Left cardiac atrium (tissue), 4 donors: ENCODE data around the gene B4GALT1. TPM values are rescaled to one million over a fixed set of nuclear protein-coding genes. Genes with fewer than 3 reads are reported as not detected.

Experiments
- ATAC-seq, 2 donors: fragments of 200-7000 bp; cut with Tn5 transposase; one replicate each; pipeline ENCODE4 v1.9.1; 2020; ENCODE audit warnings: mild to moderate bottlenecking in 2 of 2, moderate library complexity in 2 of 2
- DNase-seq: peaks from one replicate; pipeline ENCODE4 v3.0.0-alpha.2; 2020
- intact Hi-C, 2 donors: fragments of 100-400 bp; cut with DNase I; formaldehyde crosslinking; loops; one replicate each; pipeline versions ENCODE4 v1.14.1 to v1.15.1; 2022 to 2023
- total RNA-seq, 2 donors: library from RNA; stranded (reverse); fragmentation: NEBNext Ultra II Directional; extraction: Animal tissue kit (Norgen Biotek cat#: 25700); gene quantifications; one replicate each; pipeline ENCODE4 v1.2.1, GENCODE V29; 2021
- donor health status: DM: no; HTN: yes; CAD: no.
- donor health status: DM: no; HTN: yes; CAD: no; lungs with severe emphysema.
- donor health status: DM: yes; HTN: yes; CAD: no.
- donor health status: Dilated cardiomyopathy.

The B4GALT1 gene
- total RNA-seq, 2 donors from 2014 or later, result 49.5 to 107 TPM

DNA sequence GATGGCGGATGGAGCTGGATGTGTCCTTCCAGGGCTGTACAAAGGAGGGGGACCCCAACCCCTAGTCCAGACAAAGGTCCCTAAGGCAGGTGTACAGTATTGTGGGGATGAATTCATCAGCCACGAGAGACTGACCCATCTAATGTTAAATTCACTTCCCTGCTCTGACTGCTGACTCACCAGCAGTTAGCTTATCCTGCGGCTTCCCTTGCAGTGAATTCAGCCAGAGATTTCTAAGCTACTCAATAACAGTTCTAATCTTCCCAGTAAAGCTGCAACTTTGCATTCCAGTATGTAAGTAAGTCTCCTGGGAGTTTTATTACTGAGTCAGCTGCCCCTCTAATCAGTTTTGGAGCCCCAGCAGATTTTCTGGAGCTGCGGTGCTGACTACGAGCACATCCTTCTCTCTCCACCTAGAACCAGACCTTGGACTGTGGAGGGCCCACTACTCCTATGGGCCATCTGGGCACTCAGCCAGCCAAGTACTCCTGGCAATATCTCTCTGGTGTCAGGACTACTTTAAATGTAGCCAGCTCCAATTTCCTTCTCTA, 16.1 kb downstream of the B4GALT1 start:
- DNase-seq (peak; percentile 74), ATAC-seq (peak; percentile 82 to 85)
- intact Hi-C loops, result no loop called here

DNA sequence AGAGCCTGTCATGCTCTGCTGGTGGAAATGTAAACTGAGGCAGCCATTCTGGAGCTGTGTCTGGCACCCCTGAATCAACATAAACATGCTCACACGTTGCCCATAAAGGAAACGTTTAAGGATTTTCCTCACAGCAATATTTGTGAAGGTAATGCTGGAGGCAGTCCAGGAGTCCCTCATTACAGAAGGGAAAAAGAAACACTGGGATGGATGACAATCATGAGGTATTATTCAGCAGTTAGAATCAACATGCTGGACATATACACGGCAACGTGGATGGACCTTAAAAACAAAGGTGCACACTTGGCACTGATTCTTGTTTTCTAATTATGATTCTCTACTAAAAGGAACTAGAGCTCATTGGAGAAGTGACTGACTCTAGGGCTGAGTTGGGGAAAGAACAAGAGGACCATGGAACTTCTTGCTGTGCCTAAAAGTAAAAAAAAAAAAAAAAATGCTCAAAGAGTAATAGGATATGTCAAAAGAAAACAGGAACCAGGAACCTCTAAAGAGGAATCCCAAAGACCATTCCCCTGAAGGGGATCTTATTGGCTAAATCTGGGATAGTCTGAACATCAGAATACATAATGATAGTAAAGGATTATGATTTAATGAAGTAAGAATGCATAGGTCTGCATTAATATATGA, 18.6 kb downstream of the B4GALT1 start:
- DNase-seq (no peak), ATAC-seq (no peak)
- intact Hi-C loops, result no loop called here

- DNase-seq (no peak), ATAC-seq (no peak)
- intact Hi-C loops, result no loop called here
Measured at GRCh38 chr9:33147416-33148169, 19.5 kb downstream of the B4GALT1 start.

DNA sequence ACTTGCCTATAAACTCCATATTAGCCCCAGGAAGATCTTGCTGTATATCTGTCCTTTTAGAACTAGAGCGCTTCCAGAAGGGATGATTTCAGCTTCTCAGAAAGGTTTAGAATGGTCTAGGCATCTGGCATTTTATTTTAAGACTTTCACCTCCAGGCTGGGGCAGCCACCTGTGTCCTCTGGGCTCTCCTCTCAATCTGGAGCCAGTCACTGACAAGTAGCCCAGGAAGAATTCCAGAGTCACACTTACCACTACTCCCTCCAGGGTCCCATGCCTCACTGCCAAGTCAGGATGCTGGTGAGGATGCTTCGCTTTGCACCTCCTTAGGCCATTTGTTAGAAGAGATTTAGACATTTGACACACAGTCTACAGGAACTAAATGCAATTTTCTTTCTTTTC, 20.8 kb downstream of the B4GALT1 start:
- DNase-seq, result peak; percentile 5
- intact Hi-C loops, result no loop called here

DNA sequence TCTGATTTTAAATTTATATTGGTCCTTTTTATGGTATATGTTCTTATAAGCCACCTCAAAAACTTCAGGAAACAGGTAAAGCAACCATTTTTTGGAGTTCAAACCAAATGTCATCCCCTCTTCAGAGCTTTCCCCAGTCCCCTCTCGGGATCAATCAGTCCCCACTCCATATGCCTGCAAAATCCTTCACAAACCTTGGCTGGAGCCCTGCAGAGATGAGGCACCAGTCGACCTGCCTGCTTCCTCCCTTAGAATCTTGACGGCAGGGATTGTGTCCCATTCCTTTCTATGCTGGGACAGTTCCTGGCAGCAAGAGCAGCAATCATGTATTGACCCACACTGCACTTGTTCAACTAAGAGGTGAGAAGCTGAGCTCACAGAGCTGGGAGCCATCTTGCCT, 22.6 kb downstream of the B4GALT1 start:
- ATAC-seq, result no peak
- DNase-seq, result no peak
- intact Hi-C loops, result no loop called here

More for the DNA sequence above, 20.8 kb downstream of the B4GALT1 start:
- no peak for ATAC-seq

DNA sequence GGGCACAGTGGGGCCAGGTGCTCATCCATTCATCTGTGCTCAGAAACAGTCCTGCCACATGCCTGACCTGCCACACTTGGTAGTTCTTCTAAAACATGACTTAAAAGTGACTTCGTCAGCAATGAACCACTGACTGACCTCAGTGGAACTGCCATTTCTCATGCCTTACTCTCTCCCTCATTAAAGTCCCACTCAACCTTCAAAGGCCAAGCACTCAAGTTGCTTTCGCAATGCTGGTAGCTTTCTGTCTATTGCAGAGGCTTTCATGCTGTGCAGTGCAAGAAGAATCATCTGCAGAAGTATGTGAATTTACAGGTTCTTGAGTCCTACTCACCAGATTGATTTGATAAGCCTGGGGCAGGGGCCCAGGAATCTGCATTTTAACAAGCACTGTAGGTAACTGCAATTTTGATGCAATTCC, 23.9 kb downstream of the B4GALT1 start:
- ATAC-seq, result no peak
- intact Hi-C loops, result no loop called here
- no peak for DNase-seq

GRCh38 chr9:33142535-33142934, 24.6 kb downstream of the B4GALT1 start:
- DNase-seq (no peak), ATAC-seq (no peak)
- intact Hi-C loops, result no loop called here

DNA sequence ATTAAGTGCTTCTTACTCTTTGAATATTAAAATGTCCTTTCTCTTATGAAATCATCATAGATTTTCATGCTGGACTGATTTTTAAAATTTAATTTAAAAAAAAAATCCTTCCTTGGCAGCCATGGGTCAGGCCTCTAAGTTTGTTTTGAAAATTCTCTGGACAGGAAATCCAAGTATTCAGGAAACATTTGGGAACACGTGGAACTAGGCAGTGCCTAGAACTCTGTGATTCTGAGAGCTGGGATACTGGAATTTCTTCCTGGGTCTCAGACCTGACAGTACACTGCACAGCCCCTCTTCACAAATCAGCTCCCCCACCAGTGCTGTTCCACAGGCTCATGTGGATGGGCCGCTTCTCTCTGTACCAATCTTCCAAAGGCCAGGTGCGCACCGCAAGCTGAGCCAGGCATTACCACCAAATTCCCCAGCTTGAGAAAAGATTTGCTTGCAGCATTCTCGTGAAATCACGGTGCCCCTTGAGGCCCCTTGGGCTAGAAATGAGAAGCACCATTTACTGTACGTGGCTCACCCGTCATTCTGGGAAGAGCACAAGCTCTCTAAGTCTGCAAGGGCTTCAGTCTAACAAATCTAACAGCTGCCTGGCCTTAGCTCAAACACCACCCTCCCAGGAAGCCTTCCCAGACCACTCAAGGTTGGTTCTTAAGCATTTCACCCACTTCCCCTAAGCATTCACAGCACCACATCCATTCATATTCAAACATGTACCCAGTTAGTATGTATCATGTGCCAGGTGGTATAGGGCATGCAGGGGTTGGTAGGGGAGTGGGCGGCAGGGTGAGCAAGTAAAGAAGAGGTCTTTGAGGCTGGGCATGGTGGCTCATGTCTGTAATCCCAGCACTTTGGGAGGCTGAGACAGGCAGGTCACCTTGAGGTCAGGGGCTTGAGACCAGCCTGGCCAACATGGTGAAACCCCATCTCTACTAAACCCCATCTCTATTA, 26.5 kb downstream of the B4GALT1 start:
- intact Hi-C loops, result no loop called here
- ATAC-seq, result no peak

GRCh38 chr9:33139421-33140228, 27.5 kb downstream of the B4GALT1 start:
- peak; percentile 82 for DNase-seq
- intact Hi-C loops, result no loop called here
- peak; percentile 73 to 86 for ATAC-seq

More for the DNA sequence above, 26.5 kb downstream of the B4GALT1 start:
- DNase-seq, result no peak

- no peak for ATAC-seq
- intact Hi-C loops, result no loop called here
- no peak for DNase-seq
Measured at GRCh38 chr9:33138768-33139167, 28.4 kb downstream of the B4GALT1 start.

GRCh38 chr9:33137781-33138264, 29.3 kb downstream of the B4GALT1 start:
- ATAC-seq, result no peak
- no peak for DNase-seq
- intact Hi-C loops, result no loop called here

- DNase-seq, result no peak
- intact Hi-C loops, result no loop called here
- ATAC-seq, result no peak
Measured at GRCh38 chr9:33136721-33137670, 30.1 kb downstream of the B4GALT1 start.

DNA sequence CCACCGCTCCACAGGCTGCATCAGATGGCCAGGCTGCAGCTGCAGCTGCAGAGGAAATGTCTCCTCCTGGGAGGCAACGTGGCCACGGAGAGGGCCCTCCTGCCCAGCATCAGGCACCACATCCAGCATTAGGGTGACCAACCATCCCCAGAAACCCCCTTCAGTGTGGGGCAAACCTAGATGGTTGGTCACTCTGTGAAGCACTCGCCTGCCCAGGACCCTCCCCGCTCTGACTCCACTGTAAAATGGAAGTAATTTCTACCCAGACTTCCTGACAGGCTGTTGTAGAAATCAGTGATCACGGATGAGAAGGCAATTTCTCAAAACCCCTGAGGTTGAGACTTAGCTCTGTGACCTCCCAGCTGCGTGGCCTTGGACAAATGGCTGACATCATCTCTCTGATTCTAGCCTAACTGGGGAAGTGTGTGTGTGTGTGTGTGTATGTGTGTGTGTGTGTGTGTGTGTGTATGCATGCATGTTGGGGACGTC, 31.6 kb downstream of the B4GALT1 start:
- peak in 1 of 2 donors; percentile 2 for ATAC-seq
- intact Hi-C loops, result no loop called here

DNA sequence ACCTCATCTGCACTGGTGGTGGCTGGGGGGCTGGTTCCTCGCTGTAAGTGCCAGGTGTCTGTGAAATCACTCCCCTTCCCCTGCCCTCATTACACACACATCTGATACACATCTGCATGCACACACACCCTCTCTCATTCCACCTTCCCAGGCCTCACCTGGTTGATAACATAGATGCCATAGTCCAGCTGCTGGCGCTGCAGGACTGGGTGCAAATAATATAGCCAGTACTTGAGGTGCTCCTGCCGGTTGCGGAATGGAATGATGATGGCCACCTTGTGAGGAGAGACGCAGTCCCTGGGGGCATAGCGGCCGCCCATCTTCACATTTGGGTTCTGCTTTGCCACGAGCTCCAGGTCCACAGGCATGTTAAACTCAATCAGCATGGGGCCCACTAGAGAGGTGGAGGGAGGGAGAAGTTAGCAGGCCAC, 32.1 kb downstream of the B4GALT1 start:
- ATAC-seq (no peak), DNase-seq (no peak)
- intact Hi-C loops, result no loop called here

More for the DNA sequence above, 31.6 kb downstream of the B4GALT1 start:
- DNase-seq, result no peak

DNA sequence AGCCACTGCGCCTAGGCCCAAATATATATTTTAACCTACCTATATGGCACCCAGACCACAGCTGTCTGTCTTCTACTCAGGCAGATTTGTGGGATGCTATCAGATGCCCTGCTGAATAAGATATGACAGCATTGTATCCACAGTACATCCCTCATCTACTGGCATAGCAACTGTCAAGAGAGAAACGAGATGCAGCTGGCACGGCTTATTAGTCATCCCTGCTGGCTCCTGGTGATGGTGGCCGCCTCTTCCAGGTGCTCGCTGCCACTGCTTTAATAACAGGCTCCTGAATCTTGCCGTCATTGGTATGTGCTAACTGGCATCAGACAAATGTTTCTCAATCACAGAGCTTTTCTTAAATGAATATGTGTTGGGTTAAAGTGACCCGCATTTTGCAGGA, 34.0 kb downstream of the B4GALT1 start:
- intact Hi-C loops, result no loop called here
- DNase-seq, result no peak
- no peak for ATAC-seq

DNA sequence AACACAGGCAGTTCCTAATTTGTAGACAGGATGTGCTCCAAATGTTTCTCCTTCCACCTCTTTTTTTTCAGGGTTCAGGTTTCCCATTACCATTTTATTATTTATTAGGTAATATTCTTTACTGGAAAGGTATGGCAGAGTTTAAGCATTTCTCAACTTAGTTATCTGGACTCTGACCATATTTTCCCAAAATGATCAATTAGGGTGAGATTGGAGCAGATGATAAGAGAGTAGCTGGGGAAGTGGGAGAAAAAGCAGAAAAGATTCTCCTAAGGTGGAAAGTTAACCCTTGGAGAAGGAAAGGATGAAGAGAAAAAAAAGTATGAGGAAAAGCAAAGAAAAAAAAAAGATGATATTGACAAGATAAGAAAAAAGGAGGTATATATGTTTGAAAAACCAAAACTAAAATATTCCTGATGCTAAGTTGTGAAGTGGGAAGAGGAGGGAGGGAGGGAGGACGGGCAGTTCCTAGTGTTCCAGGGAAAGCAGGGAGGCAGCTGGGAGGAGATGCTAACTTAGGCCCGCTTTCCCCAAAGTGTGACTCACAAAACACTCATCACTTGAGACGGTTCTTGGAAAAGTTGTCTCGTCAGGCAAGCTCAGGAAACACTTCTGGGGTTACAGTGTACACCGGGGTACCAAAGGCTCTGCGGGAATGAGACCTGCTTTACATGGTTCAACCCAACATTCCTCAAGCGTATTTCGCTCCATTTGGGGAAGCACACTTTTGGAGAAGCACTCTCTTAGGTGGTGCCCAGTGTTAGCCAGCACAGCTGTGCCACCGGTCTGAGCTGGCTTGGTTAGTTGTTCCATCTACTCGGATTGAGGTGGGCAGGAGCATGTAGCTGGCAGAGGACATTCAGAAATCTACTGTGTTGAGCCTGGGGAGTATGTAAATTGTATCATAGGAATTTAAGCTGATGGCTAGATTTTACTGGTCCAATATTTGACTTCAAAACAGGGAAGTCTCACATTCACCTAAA, 35.1 kb downstream of the B4GALT1 start:
- DNase-seq (no peak), ATAC-seq (peak; percentile 25 to 55)
- intact Hi-C loops, result no loop called here
